K562 (cell line): ENCODE results near the gene ARHGAP30. TPM values are rescaled to one million over a fixed set of nuclear protein-coding genes. Genes with fewer than 3 reads are reported as not detected.

Experiments
- CCAR2 ChIP-seq: fragments of 200-400 bp; formaldehyde crosslinking; IDR thresholded peaks from 2 replicates; pipeline ENCODE4 v1.6.1; 2017; ENCODE audit warnings: mild to moderate bottlenecking, low read depth, low read length
- CGGBP1 ChIP-seq: fragments of 250-450 bp; sonication (Bioruptor Pico); IDR thresholded peaks from 2 replicates; pipeline ENCODE4 v1.9.0; 2021; ENCODE audit warnings: mild to moderate bottlenecking
- E2F3 ChIP-seq: fragments of 250-450 bp; sonication (Bioruptor Pico); IDR thresholded peaks from 2 replicates; pipeline ENCODE4 v1.4.0; 2020; ENCODE audit warnings: mild to moderate bottlenecking
- EGR1 ChIP-seq: fragments of 450-650 bp; conservative IDR thresholded peaks from 2 replicates; pipeline ENCODE4 v1.6.1; 2017; ENCODE audit warnings: mild to moderate bottlenecking
- ELF1 ChIP-seq: fragments of 200-800 bp; sonication (Bioruptor generic); IDR thresholded peaks from 2 replicates; pipeline ENCODE4 v1.6.1; 2016; ENCODE audit warnings: missing genetic modification characterization, missing compliant biosample characterization
- ELF4 ChIP-seq: fragments of 450-650 bp; formaldehyde crosslinking; IDR thresholded peaks from 2 replicates; pipeline ENCODE4 v1.4.0; 2022; ENCODE audit warnings: missing genetic modification characterization
- ESRRA ChIP-seq: fragments of 450-650 bp; IDR thresholded peaks from 2 replicates; pipeline ENCODE4 v1.6.1; 2014; ENCODE audit warnings: low read depth, mild to moderate bottlenecking, moderate library complexity, borderline replicate concordance
- FOXK2 ChIP-seq, 2 experiments: fragments of 450-650 bp; IDR thresholded peaks in 1 of 2; conservative IDR thresholded peaks in 1 of 2; 2 replicates each; pipeline ENCODE4 v1.6.1; 2016; ENCODE audit warnings: low read depth in 2 of 2, mild to moderate bottlenecking in 1 of 2
- HMGN3 ChIP-seq: IDR thresholded peaks from 2 replicates; pipeline ENCODE4 v1.6.1; 2011; ENCODE audit warnings: borderline replicate concordance, low read depth, mild to moderate bottlenecking, mixed read lengths, low read length; ENCODE audit not compliant: insufficient read length; ENCODE audit errors: extremely low read depth
- KHSRP ChIP-seq: fragments of 450-650 bp; IDR thresholded peaks from 2 replicates; pipeline ENCODE4 v1.6.1; 2017
- MITF ChIP-seq: IDR thresholded peaks from 2 replicates; pipeline ENCODE4 v1.6.1; 2014; ENCODE audit warnings: antibody characterized with exemption
- MTA2 ChIP-seq: fragments of 450-650 bp; IDR thresholded peaks from 2 replicates; pipeline ENCODE4 v1.6.1; 2016; ENCODE audit warnings: low read depth
- NCOA1 ChIP-seq: fragments of 450-650 bp; IDR thresholded peaks from 2 replicates; pipeline ENCODE4 v1.6.1; 2016; ENCODE audit warnings: low read depth
- PHF21A ChIP-seq: fragments of 450-650 bp; IDR thresholded peaks from 2 replicates; pipeline ENCODE4 v1.6.1; 2017; ENCODE audit warnings: low read depth, borderline replicate concordance
- PHF8 ChIP-seq: fragments of 200-600 bp; sonication (generic); IDR thresholded peaks from 2 replicates; pipeline ENCODE4 v1.6.1; 2012; ENCODE audit warnings: mixed run types, mild to moderate bottlenecking, inconsistent platforms, low read length, moderate library complexity, borderline replicate concordance
- POU5F1 ChIP-seq: fragments of 150-350 bp; IDR thresholded peaks from 2 replicates; pipeline ENCODE4 v1.6.1; 2014; ENCODE audit warnings: borderline replicate concordance, low read length, low read depth, mild to moderate bottlenecking; ENCODE audit not compliant: partially characterized antibody
- RNF219 ChIP-seq: fragments of 250-450 bp; sonication (Bioruptor Pico); IDR thresholded peaks from 2 replicates; pipeline ENCODE4 v1.5.0; 2022; ENCODE audit warnings: mild to moderate bottlenecking
- SRSF1 ChIP-seq: fragments of 200-400 bp; formaldehyde crosslinking; IDR thresholded peaks from 2 replicates; pipeline ENCODE4 v1.6.1; 2017; ENCODE audit warnings: mild to moderate bottlenecking, low read depth, low read length, moderate library complexity
- TAF9B ChIP-seq: fragments of 450-650 bp; IDR thresholded peaks from 2 replicates; pipeline ENCODE4 v1.6.1; 2018; ENCODE audit warnings: mild to moderate bottlenecking; ENCODE audit not compliant: partially characterized antibody
- THRAP3 ChIP-seq: fragments of 450-650 bp; IDR thresholded peaks from 2 replicates; pipeline ENCODE4 v1.6.1; 2016; ENCODE audit warnings: mild to moderate bottlenecking, inconsistent platforms, borderline replicate concordance
- TRIM25 ChIP-seq: fragments of 450-650 bp; IDR thresholded peaks from 2 replicates; pipeline ENCODE4 v1.7.0; 2016; ENCODE audit warnings: borderline replicate concordance
- YBX1 ChIP-seq: fragments of 450-650 bp; IDR thresholded peaks from 2 replicates; pipeline ENCODE4 v1.7.1; 2016; ENCODE audit warnings: mild to moderate bottlenecking
- ZBTB8A ChIP-seq: fragments of 450-650 bp; IDR thresholded peaks from 2 replicates; pipeline ENCODE4 v1.6.1; 2018; ENCODE audit warnings: mild to moderate bottlenecking, moderate library complexity; ENCODE audit not compliant: partially characterized antibody
- ZNF589 ChIP-seq: fragments of 200-800 bp; sonication (Bioruptor generic); IDR thresholded peaks from 2 replicates; pipeline ENCODE4 v1.6.1; 2016; ENCODE audit warnings: low read depth, missing genetic modification characterization, missing compliant biosample characterization
- polyA plus RNA-seq, 8 experiments: library from polyadenylated mRNA; depleted of rRNA in 4 of 8; stranded (reverse) in 5 of 8; unstranded in 3 of 8; fragments of >200 nt; fragmentation: Nextera tagmentation in 2 of 8; fragmentation: Illumina TruSeq in 1 of 8; extraction: Ambion mirVana in 2 of 8; extraction: Trizol in 1 of 8; gene quantifications; 2 replicates each; pipeline versions ENCODE4 v1.2.1 to v1.2.3, GENCODE V29; 2011 to 2014; ENCODE audit warnings: inconsistent platforms in 1 of 8, missing spikeins in 1 of 8
- total RNA-seq, 7 experiments: library from RNA; depleted of rRNA in 6 of 7; stranded (reverse); fragments of >200 nt in 6 of 7; fragmentation: Illumina TruSeq in 2 of 7; extraction: Trizol in 2 of 7; gene quantifications; 2 replicates each; pipeline versions ENCODE4 v1.2.1 to v1.2.3, GENCODE V29; 2011 to 2021; ENCODE audit warnings: low replicate concordance in 1 of 7

The ARHGAP30 gene
- total and polyA plus RNA-seq, 9 of the 15 experiments (the other 6 are each of a cell fraction or from before 2014, with no cell fraction given): 0.01 to 0.73 (median 0.12) TPM

GRCh38 chr1:161117759-161118581 lies 48.3 kb upstream of the ARHGAP30 start, which contains the start of the genes NIT1 and PFDN2 (continued):
- TF ChIP-seq NCOA1 (no peak; the same call in 1 of the 2 replicates), ZNF589 (CRISPR knock-in tag) (0 out of 2 replicates have a peak, but pooled peaks have one; percentile 37), PHF8 (peak; percentile 98), CGGBP1 (CRISPR knock-in tag) (no peak), TRIM25 (no peak), EGR1 (peak; percentile 96), HMGN3 (peak; percentile 85), CCAR2 (no peak), POU5F1 (no peak), MITF (0 out of 2 replicates have a peak, but pooled peaks have one; percentile 3), THRAP3 (no peak), PHF21A (no peak), TAF9B (peak; percentile 94), ELF4 (CRISPR knock-in tag) (no peak), SRSF1 (no peak), MTA2 (no peak), ESRRA (no peak), RNF219 (no peak), YBX1 (no peak), E2F3 (CRISPR knock-in tag) (peak; percentile 55; the same call in 1 of the 2 replicates), KHSRP (no peak), FOXK2 (conservative IDR thresholded peaks at IDR 0.05 in 1 of 2, IDR thresholded peaks at IDR 0.05 in 1 of 2; ENCODE audit: low read depth in 2 of 2) (0 out of 4 replicates have a peak, but pooled peaks of 1 of the 2 experiments have one; percentile 4), ELF1 (peak; percentile 42; the same call in 1 of the 2 replicates), ZBTB8A (no peak)
